ENCODE measurements around the gene MAG. TPM values are rescaled to one million over a fixed set of nuclear protein-coding genes. Genes with fewer than 3 reads are reported as not detected.
"Not testable (repeated sequence)": the region's sequence is repeated elsewhere in the genome, so short reads cannot be mapped to it uniquely, and the experiment has no call there.

Gene MAG
- total and polyA plus RNA-seq, 2 donors (not counting 1 experiment from before 2014, with no cell fraction given): 0.50 TPM; not detected in 1

DNA sequence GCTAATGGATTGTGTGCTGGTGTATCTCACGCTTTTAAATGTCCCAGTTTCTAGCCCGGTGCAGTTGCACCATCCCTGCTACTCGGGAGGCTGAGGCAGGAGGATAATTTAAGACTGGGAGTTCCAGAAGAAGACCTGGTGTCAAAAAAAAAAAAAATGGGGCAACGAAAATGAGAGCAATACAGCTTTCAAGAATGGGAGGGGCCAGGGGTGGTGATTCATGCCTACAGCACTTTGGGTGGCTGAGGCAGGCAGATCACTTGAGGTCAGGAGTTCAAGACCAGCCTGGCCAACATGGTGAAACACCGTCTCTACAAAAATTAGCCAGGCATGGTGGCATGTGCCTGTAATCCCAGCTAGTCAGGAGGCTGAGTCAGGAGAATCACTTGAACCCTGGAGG is 5.9 kb upstream of the MAG start:
- DNase-seq (ENCODE audit: low read depth in 2 of 2); H3K27me3 ChIP-seq (ENCODE audit: control insufficient read depth, insufficient read depth, low read length); H3K9me3 ChIP-seq (ENCODE audit: control insufficient read depth, insufficient read depth, low read depth, low read length); H3K27ac ChIP-seq (ENCODE audit: insufficient read depth, low read length); H3K36me3 ChIP-seq (ENCODE audit: control insufficient read depth, insufficient read depth, low read length); H4K20me1 ChIP-seq (ENCODE audit: control insufficient read depth, extremely low read depth, insufficient read depth, low read length); H3K4me1 ChIP-seq (ENCODE audit: control insufficient read depth, extremely low read depth, insufficient read depth, low read length); H3K79me2 ChIP-seq (ENCODE audit: control insufficient read depth, insufficient read depth, low read length); H3K4me3 ChIP-seq (replicated peaks in 1 of 4; ENCODE audit: control extremely low read depth in 1 of 4, insufficient read depth in 1 of 4, low read depth in 3 of 4, low read length in 4 of 4); H2AFZ ChIP-seq (ENCODE audit: low read length); H3K9ac ChIP-seq (ENCODE audit: insufficient read depth, low read length); H3K4me2 ChIP-seq (ENCODE audit: extremely low read depth, insufficient read depth, low read length): not testable (repeated sequence)

DNA sequence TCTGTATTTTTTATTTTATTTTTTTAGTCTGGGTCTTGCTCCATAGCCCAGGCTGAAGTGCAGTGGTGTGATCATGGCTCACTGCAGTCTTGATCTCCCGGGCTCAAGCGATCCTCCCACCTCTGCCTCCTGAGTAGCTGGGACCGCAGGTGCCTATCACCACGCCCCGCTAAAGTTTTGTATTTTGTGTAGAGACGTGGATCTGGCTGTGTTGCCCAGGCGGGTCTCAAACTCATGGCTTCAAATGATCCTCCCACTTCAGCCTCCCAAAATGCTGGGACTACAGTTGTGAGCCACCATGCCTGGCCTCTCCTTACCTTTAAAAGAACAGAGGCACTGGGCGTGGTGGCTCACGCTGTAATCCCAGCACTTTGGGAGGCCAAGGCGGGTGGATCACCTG is 4.2 kb upstream of the MAG start:
- H3K36me3 ChIP-seq (ENCODE audit: control insufficient read depth, insufficient read depth, low read length): no peaks in the 10 kb centered on the region
- H3K27me3 ChIP-seq (ENCODE audit: control insufficient read depth, insufficient read depth, low read length): no peaks in the 10 kb centered on the region
- H3K4me2 ChIP-seq (ENCODE audit: extremely low read depth, insufficient read depth, low read length): no peak overlapping the region
- no peak overlapping the region for H3K9ac ChIP-seq (ENCODE audit: insufficient read depth, low read length)
- TF ChIP-seq EZH2 (IDR thresholded peaks at IDR 0.05; ENCODE audit: low read length, missing control alignments): no peak
- TF ChIP-seq, protein P1, sequence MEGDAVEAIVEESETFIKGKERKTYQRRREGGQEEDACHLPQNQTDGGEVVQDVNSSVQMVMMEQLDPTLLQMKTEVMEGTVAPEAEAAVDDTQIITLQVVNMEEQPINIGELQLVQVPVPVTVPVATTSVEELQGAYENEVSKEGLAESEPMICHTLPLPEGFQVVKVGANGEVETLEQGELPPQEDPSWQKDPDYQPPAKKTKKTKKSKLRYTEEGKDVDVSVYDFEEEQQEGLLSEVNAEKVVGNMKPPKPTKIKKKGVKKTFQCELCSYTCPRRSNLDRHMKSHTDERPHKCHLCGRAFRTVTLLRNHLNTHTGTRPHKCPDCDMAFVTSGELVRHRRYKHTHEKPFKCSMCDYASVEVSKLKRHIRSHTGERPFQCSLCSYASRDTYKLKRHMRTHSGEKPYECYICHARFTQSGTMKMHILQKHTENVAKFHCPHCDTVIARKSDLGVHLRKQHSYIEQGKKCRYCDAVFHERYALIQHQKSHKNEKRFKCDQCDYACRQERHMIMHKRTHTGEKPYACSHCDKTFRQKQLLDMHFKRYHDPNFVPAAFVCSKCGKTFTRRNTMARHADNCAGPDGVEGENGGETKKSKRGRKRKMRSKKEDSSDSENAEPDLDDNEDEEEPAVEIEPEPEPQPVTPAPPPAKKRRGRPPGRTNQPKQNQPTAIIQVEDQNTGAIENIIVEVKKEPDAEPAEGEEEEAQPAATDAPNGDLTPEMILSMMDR (conservative IDR thresholded peaks at IDR 0.05 in 1 of 2, IDR thresholded peaks at IDR 0.05 in 1 of 2; ENCODE audit: low read depth in 1 of 2, low read length in 2 of 2): no peak
- H4K20me1 ChIP-seq (ENCODE audit: control insufficient read depth, extremely low read depth, insufficient read depth, low read length): no peaks in the 10 kb centered on the region
- no peaks in the 10 kb centered on the region for H3K9me3 ChIP-seq (ENCODE audit: control insufficient read depth, insufficient read depth, low read depth, low read length)
- no peak overlapping the region for H2AFZ ChIP-seq (ENCODE audit: low read length)
- DNase-seq (ENCODE audit: low read depth in 2 of 2): no peak
- no peak overlapping the region for H3K27ac ChIP-seq (ENCODE audit: insufficient read depth, low read length)
- no peak overlapping the region for H3K4me3 ChIP-seq (replicated peaks in 1 of 4; ENCODE audit: control extremely low read depth in 1 of 4, insufficient read depth in 1 of 4, low read depth in 3 of 4, low read length in 4 of 4)
- H3K4me1 ChIP-seq (ENCODE audit: control insufficient read depth, extremely low read depth, insufficient read depth, low read length): no peaks in the 10 kb centered on the region
- H3K79me2 ChIP-seq (ENCODE audit: control insufficient read depth, insufficient read depth, low read length): no peaks in the 10 kb centered on the region

- H3K4me3 ChIP-seq (replicated peaks in 1 of 4; ENCODE audit: control extremely low read depth in 1 of 4, insufficient read depth in 1 of 4, low read depth in 3 of 4, low read length in 4 of 4): no peak overlapping the region
- no peak overlapping the region for H2AFZ ChIP-seq (ENCODE audit: low read length)
- no peak overlapping the region for H3K9ac ChIP-seq (ENCODE audit: insufficient read depth, low read length)
- DNase-seq (ENCODE audit: low read depth in 2 of 2): no peak
- TF ChIP-seq EZH2 (IDR thresholded peaks at IDR 0.05; ENCODE audit: low read length, missing control alignments): no peak
- TF ChIP-seq, protein P1 (conservative IDR thresholded peaks at IDR 0.05 in 1 of 2, IDR thresholded peaks at IDR 0.05 in 1 of 2; ENCODE audit: low read depth in 1 of 2, low read length in 2 of 2): no peak
- peaks cover 4% of the 10 kb centered on the region for H3K27me3 ChIP-seq (ENCODE audit: control insufficient read depth, insufficient read depth, low read length)
- no peak overlapping the region for H3K27ac ChIP-seq (ENCODE audit: insufficient read depth, low read length)
- no peaks in the 10 kb centered on the region for H3K36me3 ChIP-seq (ENCODE audit: control insufficient read depth, insufficient read depth, low read length)
- no peaks in the 10 kb centered on the region for H3K79me2 ChIP-seq (ENCODE audit: control insufficient read depth, insufficient read depth, low read length)
- no peaks in the 10 kb centered on the region for H3K9me3 ChIP-seq (ENCODE audit: control insufficient read depth, insufficient read depth, low read depth, low read length)
- no peaks in the 10 kb centered on the region for H4K20me1 ChIP-seq (ENCODE audit: control insufficient read depth, extremely low read depth, insufficient read depth, low read length)
- H3K4me1 ChIP-seq (ENCODE audit: control insufficient read depth, extremely low read depth, insufficient read depth, low read length): no peaks in the 10 kb centered on the region
- no peak overlapping the region for H3K4me2 ChIP-seq (ENCODE audit: extremely low read depth, insufficient read depth, low read length)
Observed at GRCh38 chr19:35288331-35288730, 3.6 kb upstream of the MAG start.

All from fibroblast of lung (primary cell).